Trophoblast cell (in vitro differentiated cells and primary cell): Measurements from ENCODE around the gene TRIM56.
"Not testable (repeated sequence)": the region's sequence is repeated elsewhere in the genome, so short reads cannot be mapped to it uniquely, and the experiment has no call there.

Experiments used
- DNase-seq, 2 donors: peaks; one replicate each; pipeline ENCODE4 v3.0.0-alpha.2; 2016
- H2AFZ ChIP-seq: 2 replicates; pipeline ENCODE4 v1.6.1; 2013; ENCODE audit warnings: low read length, moderate library complexity, mild to moderate bottlenecking; ENCODE audit not compliant: insufficient read depth, poor library complexity
- H2AK5ac ChIP-seq: 2 replicates; pipeline ENCODE4 v1.6.1; 2013; ENCODE audit warnings: mild to moderate bottlenecking, low read length
- H2BK120ac ChIP-seq: 2 replicates; pipeline ENCODE4 v1.6.1; 2013; ENCODE audit warnings: low read length, mild to moderate bottlenecking, moderate library complexity; ENCODE audit not compliant: insufficient read depth, poor library complexity
- H2BK12ac ChIP-seq: 2 replicates; pipeline ENCODE4 v1.6.1; 2013; ENCODE audit warnings: mild to moderate bottlenecking, low read length, moderate library complexity
- H2BK5ac ChIP-seq: 2 replicates; pipeline ENCODE4 v1.6.1; 2013; ENCODE audit warnings: low read length, low read depth, moderate library complexity, mild to moderate bottlenecking; ENCODE audit not compliant: poor library complexity
- H3K14ac ChIP-seq: 2 replicates; pipeline ENCODE4 v1.6.1; 2013; ENCODE audit warnings: mild to moderate bottlenecking, low read length
- H3K18ac ChIP-seq: 2 replicates; pipeline ENCODE4 v1.6.1; 2013; ENCODE audit warnings: mild to moderate bottlenecking, low read length
- H3K23ac ChIP-seq: 2 replicates; pipeline ENCODE4 v1.6.1; 2013; ENCODE audit warnings: low read length
- H3K27ac ChIP-seq: 2 replicates; pipeline ENCODE4 v1.5.1; 2013; ENCODE audit warnings: low read depth, mild to moderate bottlenecking, inconsistent platforms, low read length, moderate library complexity
- H3K27me3 ChIP-seq: 2 replicates; pipeline ENCODE4 v1.6.1; 2013; ENCODE audit warnings: inconsistent platforms, mild to moderate bottlenecking, low read length, moderate library complexity; ENCODE audit not compliant: insufficient read depth
- H3K36me3 ChIP-seq, 2 experiments: 1 replicate in 1 of 2; 2 replicates in 1 of 2; pipeline ENCODE4 v1.6.1; 2013; ENCODE audit warnings: low read length in 2 of 2, mild to moderate bottlenecking in 2 of 2, moderate library complexity in 1 of 2; ENCODE audit not compliant: insufficient read depth in 2 of 2, control insufficient read depth in 1 of 2
- H3K4ac ChIP-seq: 2 replicates; pipeline ENCODE4 v1.6.1; 2013; ENCODE audit warnings: low read depth, mild to moderate bottlenecking, low read length, moderate library complexity
- H3K4me1 ChIP-seq, 2 experiments: 1 replicate in 1 of 2; 2 replicates in 1 of 2; pipeline ENCODE4 v1.6.1; 2013; ENCODE audit warnings: low read length in 2 of 2, mild to moderate bottlenecking in 2 of 2, moderate library complexity in 1 of 2; ENCODE audit not compliant: insufficient read depth in 2 of 2, control insufficient read depth in 1 of 2
- H3K4me2 ChIP-seq: 2 replicates; pipeline ENCODE4 v1.6.1; 2013; ENCODE audit warnings: inconsistent platforms, mild to moderate bottlenecking, low read length, moderate library complexity
- H3K4me3 ChIP-seq: 2 replicates; pipeline ENCODE4 v1.5.1; 2013; ENCODE audit warnings: mild to moderate bottlenecking, low read depth, low read length, inconsistent platforms
- H3K79me1 ChIP-seq: one replicate; pipeline ENCODE4 v1.6.1; 2013; ENCODE audit warnings: low read length
- H3K79me2 ChIP-seq: 2 replicates; pipeline ENCODE4 v1.6.1; 2013; ENCODE audit warnings: low read length, mild to moderate bottlenecking; ENCODE audit not compliant: control insufficient read depth, insufficient read depth, poor library complexity
- H3K9ac ChIP-seq: 2 replicates; pipeline ENCODE4 v1.6.1; 2013; ENCODE audit warnings: mild to moderate bottlenecking, low read length
- H3K9me3 ChIP-seq: 2 replicates; pipeline ENCODE4 v1.6.1; 2013; ENCODE audit warnings: low read depth, mild to moderate bottlenecking, control low read depth, inconsistent platforms, low read length; ENCODE audit not compliant: insufficient read depth
- H4K12ac ChIP-seq: 2 replicates; pipeline ENCODE4 v1.6.1; 2013; ENCODE audit warnings: low read depth, mild to moderate bottlenecking, low read length, moderate library complexity
- H4K8ac ChIP-seq: 2 replicates; pipeline ENCODE4 v1.6.1; 2013; ENCODE audit warnings: low read depth, mild to moderate bottlenecking, low read length, moderate library complexity
- H4K91ac ChIP-seq: one replicate; pipeline ENCODE4 v1.6.1; 2013; ENCODE audit warnings: low read depth, mild to moderate bottlenecking, low read length, moderate library complexity
- WGBS: extraction: QIAGEN DNeasy Blood & Tissue Kit; methylation state at CpG from one replicate; pipeline ENCODE4 v1.1.7; 2013; ENCODE audit warnings: missing lambda C conversion rate; ENCODE audit not compliant: insufficient read length, insufficient coverage; ENCODE audit errors: extremely low coverage; 5-methylcytosine and 5-hydroxymethylcytosine counted together

The TRIM56 gene

DNA sequence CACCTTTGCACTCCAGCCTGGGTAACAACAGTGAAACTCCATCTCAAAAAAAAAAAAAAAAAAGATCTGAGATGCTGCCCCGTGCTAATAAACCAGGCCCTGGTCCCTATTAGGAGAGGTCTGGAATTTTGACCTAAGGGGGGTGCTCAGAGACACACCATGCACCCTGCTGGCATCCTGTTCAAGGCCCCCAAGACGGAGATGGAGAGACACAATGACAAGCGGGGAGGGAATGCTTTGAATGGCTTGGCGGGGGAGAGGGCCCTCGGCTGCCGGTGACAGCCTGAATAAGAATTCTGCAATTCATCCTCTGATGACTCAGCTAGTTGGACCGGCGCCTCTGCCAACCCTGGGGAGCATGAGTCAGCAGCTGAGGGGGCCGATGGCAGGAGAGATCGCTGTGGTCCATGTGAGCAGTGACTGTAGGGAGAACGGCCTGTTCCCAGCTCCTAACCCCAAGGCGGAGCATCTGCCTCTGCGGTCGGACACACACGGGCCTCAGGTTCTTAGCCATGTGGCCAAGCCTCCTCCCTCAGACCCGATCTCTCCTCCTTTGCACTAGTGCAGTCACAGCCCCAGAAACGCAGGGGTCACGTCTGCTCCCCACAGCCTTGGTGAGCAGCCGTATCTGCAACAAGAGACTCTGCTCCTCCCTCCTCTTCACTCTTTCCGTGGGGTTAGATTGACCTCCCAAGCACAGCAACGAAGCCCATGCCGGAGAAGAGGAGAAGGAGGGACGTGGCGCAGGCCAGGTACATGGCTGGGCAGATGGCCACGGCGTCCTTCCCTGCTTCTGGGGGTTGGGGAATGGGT lies 14.9 kb downstream of the TRIM56 start:
- H3K4me1 ChIP-seq: peaks cover 20 to 21% of the 10 kb centered on the region in 2 experiments

DNA sequence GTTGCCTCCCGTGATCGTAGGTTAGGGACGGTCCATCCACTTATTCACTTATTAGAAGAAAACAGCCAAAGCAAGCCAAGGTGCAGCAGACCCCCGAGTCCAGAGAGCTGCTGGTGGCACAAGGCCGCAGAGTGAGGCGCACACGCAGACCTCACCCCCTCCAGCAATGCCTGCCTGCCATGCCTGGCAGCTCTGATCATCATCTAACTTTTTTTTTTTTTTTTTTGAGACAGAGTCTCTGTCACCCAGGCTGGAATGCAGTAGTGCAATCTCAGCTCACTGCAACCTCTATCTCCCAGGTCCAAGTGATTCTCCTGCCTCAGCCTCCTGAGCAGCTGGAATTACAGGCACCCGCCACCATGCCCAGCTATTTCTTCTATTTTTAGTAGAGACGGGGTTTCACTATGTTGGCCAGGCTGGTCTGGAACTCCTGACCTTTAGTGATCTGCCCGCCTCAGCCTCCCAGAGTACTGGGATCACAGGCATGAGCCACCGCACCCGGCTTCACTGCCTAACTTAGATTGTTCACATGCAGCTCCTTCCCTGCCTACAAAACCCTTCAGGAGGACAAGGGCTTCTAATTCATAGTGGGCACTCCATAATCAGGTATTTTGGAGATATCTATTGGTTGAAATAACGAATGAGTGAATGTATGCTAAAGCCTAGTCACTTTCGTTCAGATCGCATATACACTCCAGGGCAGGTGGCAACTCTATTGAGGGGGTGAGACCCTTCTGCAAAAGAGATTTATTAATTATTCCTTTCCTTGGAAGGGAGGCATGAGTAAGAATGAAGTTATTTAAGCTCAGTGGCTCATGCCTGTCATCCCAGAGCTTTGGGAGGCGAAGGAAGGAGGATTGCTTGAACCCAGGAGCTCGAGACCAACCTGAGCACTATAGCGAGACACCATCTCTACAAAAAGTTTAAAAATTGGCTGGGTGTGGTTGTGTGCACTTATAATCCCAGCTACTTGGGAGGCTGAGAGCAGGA lies 15.9 kb downstream of the TRIM56 start:
- WGBS: no CpG with 5 or more reads among the region's 18 CpGs
- Histone ChIP-seq H3K9ac (no peak overlapping the region), H4K12ac (no peak overlapping the region), H4K91ac (peak overlapping the region; percentile 96), H3K14ac (peak overlapping the region; percentile 87), H3K18ac (peak overlapping the region; percentile 38), H3K27me3 (no peaks in the 10 kb centered on the region), H2BK12ac (peak overlapping the region; percentile 89), H3K79me1 (peaks cover 25% of the 10 kb centered on the region), H3K4me1 (peaks cover 20 to 21% of the 10 kb centered on the region in 2 experiments), H2BK120ac (peak overlapping the region; percentile 95), H3K9me3 (no peaks in the 10 kb centered on the region), H3K79me2 (peaks cover 2% of the 10 kb centered on the region), H3K4ac (peak overlapping the region; percentile 42), H3K23ac (no peak overlapping the region), H3K4me2 (no peak overlapping the region), H2BK5ac (peak overlapping the region; percentile 86), H3K27ac (peak overlapping the region; percentile 82), H4K8ac (no peak overlapping the region), H3K4me3 (no peak overlapping the region), H3K36me3 (no peaks in the 10 kb centered on the region), H2AFZ (peak overlapping the region; percentile 54), H2AK5ac (peak overlapping the region; percentile 74)
- DNase-seq: peak; percentile 81 to 82

More for the DNA sequence above, 14.9 kb downstream of the TRIM56 start:
- H3K14ac ChIP-seq: peak overlapping the region; percentile 87
- H4K91ac ChIP-seq: peak overlapping the region; percentile 96
- H3K18ac ChIP-seq: peak overlapping the region; percentile 71
- no peaks in the 10 kb centered on the region for H3K36me3 ChIP-seq
- H3K23ac ChIP-seq: no peak overlapping the region
- H3K27ac ChIP-seq: peak overlapping the region; percentile 82
- no peaks in the 10 kb centered on the region for H3K27me3 ChIP-seq
- peak overlapping the region; percentile 24 for H4K12ac ChIP-seq
- H3K4me3 ChIP-seq: no peak overlapping the region
- H3K79me1 ChIP-seq: peaks cover 25% of the 10 kb centered on the region
- H3K4me2 ChIP-seq: peak overlapping the region; percentile 15
- peak; percentile 96 to 97 for DNase-seq
- no peak overlapping the region for H3K9ac ChIP-seq
- no peak overlapping the region for H3K4ac ChIP-seq
- no CpG with 5 or more reads among the region's 26 CpGs for WGBS
- peak overlapping the region; percentile 27 for H2AFZ ChIP-seq
- H2BK120ac ChIP-seq: peak overlapping the region; percentile 95
- H2AK5ac ChIP-seq: peak overlapping the region; percentile 71
- H3K9me3 ChIP-seq: no peaks in the 10 kb centered on the region
- peak overlapping the region; percentile 68 for H4K8ac ChIP-seq
- H3K79me2 ChIP-seq: peaks cover 2% of the 10 kb centered on the region
- H2BK5ac ChIP-seq: peak overlapping the region; percentile 86
- peak overlapping the region; percentile 89 for H2BK12ac ChIP-seq

DNA sequence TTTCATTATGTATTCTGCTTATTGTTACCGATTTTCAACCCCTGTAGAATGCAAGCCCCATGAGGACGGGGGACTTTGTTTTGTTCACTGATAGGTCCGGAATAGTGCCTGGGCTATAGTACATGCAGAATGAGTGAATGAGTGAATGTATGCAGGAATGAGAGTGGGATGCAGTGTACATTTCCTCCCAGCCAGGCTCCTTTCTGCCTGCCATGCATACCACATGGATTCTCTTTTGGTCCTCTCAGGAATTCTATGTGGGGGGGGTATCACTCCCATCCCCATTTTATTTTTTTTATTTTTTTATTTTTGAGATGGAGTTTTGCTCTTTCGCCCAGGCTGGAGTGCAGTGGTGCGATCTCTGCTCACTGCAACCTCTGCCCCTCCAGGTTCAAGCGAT lies 16.7 kb downstream of the TRIM56 start:
- Histone ChIP-seq H3K36me3 (no peaks in the 10 kb centered on the region), H2BK120ac (no peak overlapping the region), H3K4me3 (no peak overlapping the region), H4K8ac (no peak overlapping the region), H3K27me3 (no peaks in the 10 kb centered on the region), H3K9me3 (no peaks in the 10 kb centered on the region), H4K91ac (no peak overlapping the region), H3K79me1 (peaks cover 25% of the 10 kb centered on the region), H4K12ac (no peak overlapping the region), H2BK5ac (no peak overlapping the region), H3K4me1 (peaks cover 20 to 21% of the 10 kb centered on the region in 2 experiments), H3K79me2 (peaks cover 2% of the 10 kb centered on the region), H3K4me2 (no peak overlapping the region), H2BK12ac (no peak overlapping the region), H3K9ac (no peak overlapping the region), H2AK5ac (no peak overlapping the region), H3K14ac (no peak overlapping the region), H3K27ac (no peak overlapping the region), H3K4ac (no peak overlapping the region), H2AFZ (no peak overlapping the region), H3K18ac (no peak overlapping the region), H3K23ac (no peak overlapping the region)
- no CpG with 5 or more reads among the region's 6 CpGs for WGBS
- DNase-seq: peak in 1 of 2 donors; percentile 47

- peaks cover 23% of the 10 kb centered on the region for H3K79me1 ChIP-seq
- not testable (repeated sequence) for H3K79me2 ChIP-seq, H3K9me3 ChIP-seq, H3K27ac ChIP-seq, H3K4ac ChIP-seq, H3K4me3 ChIP-seq, H4K12ac ChIP-seq, H3K27me3 ChIP-seq, H3K9ac ChIP-seq, H3K23ac ChIP-seq, H3K36me3 ChIP-seq, H2AFZ ChIP-seq, H3K4me2 ChIP-seq
- H4K91ac ChIP-seq: peak overlapping the region; percentile 92
- H2BK120ac ChIP-seq: peak overlapping the region; percentile 89
- peak overlapping the region; percentile 90 for H2AK5ac ChIP-seq
- peak overlapping the region; percentile 57 for H2BK5ac ChIP-seq
- peak; percentile 80 to 81 for DNase-seq
- peak overlapping the region; percentile 63 for H4K8ac ChIP-seq
- peaks cover 20 to 25% of the 10 kb centered on the region in 2 experiments for H3K4me1 ChIP-seq
- H3K14ac ChIP-seq: peak overlapping the region; percentile 73
- H2BK12ac ChIP-seq: peak overlapping the region; percentile 93
- H3K18ac ChIP-seq: peak overlapping the region; percentile 67
- WGBS: no CpG with 5 or more reads among the region's 10 CpGs
These were observed 18.4 kb downstream of the TRIM56 start for GRCh38 chr7:101103701-101104100.
